Activated naive CD4-positive, alpha-beta T cell (primary cell): Measurements from ENCODE around the gene SRD5A3.

ENCODE experiments used
- DNase-seq, 4 experiments: peaks; one replicate each; lab custom pipeline; 2025; lab: John Stamatoyannopoulos, UW

The SRD5A3 gene

DNA sequence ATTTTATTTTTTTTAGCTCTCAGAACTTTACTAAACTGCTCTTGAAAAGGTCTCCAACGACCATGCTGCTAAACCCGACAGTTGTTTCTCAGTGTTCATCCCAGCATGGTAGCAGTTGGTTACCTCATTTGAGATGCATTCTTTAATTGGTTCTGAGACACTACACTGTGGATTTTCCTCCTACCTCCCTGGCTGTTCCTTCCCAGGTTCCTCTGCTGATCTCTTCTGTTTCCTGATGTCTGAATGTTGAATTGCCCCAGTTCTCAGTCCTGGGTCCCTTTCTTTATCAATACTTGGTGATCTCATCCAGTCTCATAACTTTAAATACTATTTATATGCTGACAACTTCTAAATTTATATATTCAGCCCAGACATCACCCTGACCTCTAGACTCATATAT, 30.7 kb downstream of the SRD5A3 start:
- DNase-seq: no peak

DNA sequence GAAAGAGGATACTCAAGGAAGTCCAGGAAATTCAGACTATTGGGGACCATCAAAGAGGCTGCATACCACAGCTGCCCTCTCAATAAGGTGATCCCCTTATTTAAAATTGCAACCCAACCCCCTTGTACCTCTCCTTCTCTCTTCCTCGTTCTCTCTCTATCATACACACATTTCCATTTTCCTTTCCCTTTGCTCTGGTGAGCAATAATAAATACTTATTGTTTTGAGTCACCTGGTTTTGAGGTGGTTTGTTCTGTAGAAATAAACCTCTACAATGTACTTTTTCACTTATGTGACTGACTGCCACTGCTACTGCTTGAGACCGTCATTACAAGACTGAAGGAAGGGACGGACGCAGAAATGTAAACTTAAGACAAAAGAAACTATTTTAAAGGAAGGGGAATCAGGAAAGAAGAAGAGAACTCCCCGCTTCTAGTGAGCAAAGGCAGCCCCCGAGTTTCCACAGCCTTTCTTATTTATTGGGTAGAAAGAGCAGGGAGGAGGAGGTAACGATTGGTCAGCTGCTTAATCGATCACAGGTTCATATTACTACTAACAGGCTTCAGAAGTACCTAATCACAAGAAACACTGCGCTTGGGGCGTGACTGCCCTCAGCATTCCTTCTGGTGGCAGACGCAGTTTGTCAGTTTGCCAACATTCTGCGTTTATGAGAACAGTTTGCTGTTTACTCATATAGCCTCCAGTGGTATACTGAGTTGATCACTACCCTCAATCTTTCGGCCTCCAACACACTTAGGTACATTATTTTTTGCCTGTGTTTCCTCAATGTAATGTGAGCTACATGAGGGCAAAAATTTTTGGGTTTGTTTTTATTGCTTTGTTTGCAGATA, 32.8 kb downstream of the SRD5A3 start:
- DNase-seq: no peak

DNA sequence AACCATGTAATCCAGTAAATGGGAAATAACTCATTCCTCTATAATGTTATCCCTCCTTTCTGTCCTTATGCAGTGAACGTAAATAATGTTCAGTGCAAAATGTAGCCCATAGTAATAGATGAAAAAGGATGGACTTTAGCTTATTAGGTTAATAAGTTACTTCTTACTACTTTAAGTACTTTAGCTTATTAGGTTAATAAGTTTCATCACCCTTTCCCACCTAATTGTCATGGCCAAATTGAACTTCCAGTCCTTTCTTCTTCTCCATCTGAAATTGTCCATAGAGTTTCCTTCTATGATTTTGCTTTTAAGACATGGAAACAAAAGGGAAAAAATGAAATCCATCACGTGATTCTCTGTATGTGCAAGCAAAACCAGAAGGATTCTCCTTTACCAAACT, 34.5 kb downstream of the SRD5A3 start:
- DNase-seq: no peak

DNA sequence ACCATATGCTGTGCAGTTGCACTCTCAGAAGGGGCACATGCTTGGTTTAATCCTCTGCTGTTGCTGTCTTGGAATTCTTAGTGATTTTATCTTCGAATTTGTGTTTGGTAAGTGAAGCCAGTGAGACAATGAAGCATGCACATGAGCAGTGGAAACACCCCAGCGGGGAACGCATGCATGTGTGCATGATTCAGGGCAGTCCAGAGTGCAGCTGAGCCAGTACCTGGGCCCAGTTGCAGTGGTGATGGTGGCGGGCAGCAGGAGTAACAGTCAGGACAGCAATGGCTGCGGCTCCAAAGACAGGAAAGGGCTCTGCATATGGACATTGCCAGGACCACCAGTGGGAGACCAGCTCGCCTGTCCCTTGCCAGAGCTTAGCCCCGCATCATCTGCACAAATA, 35.5 kb downstream of the SRD5A3 start:
- no peak for DNase-seq

DNA sequence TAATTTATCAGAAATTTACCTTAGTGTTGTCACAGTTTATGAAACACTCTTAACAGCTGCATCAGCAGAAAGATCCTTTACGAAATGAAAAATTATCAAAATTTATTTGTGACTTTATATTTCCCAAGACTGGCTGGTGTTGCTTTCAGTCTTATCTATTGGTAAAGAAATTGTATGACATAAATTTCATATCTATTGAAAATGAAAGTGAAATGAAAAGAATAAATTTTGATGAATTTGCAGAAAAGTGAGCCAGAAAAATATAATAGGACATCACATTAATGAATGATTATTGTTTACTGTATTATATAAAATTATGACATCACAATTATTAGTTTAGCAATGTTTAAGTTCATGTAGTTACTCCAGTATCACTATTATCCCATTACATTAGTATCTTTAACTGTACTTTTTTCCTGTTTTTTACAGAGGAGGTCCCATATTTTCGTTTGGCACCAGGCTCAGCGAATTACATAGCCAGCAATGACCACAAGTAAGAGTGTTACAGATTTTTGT, 36.5 kb downstream of the SRD5A3 start:
- no peak for DNase-seq

DNA sequence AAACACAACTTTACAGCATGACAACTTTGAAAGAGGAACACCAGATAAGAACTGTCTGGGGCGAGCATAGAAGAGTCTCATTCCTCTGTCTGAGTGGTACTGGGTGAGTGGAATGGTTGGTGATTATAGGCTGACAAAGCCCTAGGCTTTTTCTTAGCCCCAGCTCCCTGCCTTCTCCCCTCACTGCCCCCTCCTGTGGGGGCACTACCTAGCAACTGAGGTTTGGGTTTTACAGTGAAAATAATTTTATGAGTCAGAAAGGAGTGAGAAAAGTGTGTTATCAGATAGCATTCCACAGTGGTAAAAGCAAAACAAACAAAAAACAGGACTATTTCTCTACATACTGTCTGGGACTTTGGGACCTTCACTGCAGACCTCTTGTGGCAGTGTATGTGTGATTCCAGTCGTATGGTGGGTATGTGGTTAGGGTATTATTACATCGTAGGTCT, 39.2 kb downstream of the SRD5A3 start:
- no peak for DNase-seq

DNA sequence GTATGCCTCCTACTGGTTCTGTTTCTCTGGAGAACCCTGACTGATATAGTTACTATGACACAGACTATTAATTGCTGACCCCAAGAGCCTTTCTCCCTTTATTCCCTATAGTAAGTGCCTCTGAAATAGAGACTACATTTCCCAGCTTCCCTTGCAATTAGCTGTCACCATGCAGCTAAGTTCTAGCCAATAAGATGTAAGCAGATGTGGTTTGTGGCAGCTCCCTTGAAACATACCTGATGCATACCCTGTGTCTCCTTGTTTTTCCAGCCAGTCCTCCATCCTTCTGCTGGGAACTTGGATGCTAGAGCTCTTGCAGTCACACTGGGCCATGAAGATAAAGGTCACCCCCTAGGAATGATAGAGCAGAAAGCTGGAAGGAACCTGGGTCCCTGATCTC, 40.0 kb downstream of the SRD5A3 start:
- no peak for DNase-seq

DNA sequence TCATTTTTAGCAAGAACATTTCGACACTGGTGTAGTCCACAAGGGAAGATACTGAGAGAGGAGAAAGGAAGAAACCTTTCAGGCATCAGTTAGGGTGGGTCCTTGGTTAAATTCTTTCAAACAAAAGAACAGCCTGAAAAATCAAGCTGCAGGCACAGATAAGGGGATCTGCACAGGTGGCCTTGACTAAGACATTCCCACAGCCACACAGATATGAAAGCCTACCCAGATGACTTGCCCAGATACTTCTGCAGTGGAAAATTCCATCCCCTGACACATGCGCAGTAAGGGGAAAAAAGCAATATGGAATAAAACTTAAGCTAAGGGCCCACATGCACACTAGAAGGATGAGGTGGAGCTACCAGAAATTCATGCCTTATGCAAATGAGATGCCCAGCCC, 40.8 kb downstream of the SRD5A3 start:
- no peak for DNase-seq

DNA sequence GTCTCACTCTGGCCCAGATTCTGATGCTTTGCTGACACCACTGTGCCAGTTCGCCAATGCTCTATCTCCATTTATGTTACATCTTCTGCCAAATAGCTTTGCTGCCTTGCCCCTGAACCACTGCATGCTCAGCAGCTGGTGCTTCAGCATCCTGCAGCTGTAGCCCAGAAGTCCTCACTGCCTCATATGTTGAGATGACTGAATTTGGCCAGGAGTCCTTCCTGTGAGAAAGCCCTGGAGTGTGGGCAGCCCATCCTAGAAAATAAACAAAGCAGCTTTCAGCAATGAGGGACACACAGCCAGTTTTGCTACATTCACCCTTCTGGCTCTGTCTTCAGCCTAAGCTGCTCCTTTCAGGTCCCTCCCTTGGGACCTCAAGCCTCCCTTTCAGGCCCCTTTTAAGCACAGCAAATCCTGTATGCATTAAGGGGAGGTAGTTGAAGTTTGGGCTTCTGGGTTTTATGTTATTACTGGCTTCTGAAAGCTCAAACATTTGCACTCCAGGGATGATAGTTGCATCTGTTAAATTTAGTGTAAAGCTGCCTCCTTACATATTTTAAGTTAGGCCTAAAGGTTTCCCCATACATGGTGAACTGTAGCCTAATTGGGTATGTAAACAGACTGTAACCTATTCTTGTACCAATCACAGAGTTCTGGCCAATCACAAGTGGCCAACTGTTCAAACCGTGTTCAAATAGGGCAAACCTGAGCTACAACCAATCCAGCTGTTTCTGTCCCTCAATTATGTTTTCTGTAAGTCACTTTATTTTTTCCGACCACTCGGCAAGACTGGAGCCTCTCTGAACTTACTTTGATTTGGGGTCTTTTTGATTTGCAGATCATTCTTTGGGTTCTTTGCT, 47.6 kb downstream of the SRD5A3 start:
- DNase-seq: no peak

DNA sequence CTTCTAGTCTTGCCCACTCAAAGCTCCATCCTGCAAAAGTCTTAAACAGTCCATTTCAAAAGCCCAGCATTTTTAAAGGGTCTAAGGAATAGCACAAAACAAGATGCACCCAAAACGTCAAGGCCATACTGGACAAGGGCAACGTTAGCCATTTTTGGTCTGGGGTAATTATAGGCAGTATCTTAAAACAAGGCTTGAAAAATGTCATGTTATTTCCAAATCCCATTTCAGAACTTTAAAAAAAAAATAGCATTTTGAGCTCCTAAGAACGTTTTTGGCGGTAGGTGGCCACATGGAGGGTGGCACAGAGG, 49.1 kb downstream of the SRD5A3 start:
- no peak for DNase-seq

DNA sequence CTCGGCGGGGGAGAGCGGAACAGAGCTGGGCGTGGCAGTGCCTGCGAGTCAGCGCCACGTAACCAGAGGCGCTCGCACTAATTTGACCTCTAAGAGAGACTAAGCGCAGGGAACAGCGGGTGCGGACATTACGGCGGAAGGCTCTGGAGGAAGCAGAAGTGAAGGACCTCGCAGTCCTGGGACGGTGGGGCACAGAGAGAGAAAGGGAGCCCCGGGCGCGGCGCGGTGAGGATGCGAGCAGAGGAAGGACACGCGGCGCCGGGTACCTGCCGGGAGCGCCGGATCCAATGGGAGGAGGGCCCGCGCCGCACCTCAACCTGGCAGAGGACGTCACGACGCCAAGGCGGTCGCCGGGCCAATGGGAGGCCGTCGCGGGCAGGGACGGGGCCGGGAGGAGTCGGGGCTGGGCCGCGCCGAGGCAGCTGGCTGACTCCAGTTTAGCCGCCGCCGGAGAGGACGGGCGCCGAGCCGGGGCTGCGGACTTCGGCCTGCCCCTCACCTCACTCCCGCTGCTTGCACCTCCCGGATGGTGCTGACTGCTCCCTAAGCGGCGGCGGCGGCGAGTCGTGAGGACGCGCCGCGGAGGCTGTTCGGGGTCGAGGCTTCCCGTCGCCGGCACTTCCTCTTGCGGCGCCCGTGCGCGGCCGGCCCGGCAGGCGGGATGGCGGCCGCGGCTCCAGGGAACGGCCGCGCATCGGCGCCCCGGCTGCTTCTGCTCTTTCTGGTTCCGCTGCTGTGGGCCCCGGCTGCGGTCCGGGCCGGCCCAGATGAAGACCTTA, 49.7 kb downstream of the SRD5A3 start, which contains the start of gene TMEM165:
Gene TMEM165, plus strand, starts transcription at position 429 of the 779 bp plus-strand sequence. Its CDS starts 233 bp downstream, at position 662.
- peak; percentile 67 to 84 (median 71) for DNase-seq

DNA sequence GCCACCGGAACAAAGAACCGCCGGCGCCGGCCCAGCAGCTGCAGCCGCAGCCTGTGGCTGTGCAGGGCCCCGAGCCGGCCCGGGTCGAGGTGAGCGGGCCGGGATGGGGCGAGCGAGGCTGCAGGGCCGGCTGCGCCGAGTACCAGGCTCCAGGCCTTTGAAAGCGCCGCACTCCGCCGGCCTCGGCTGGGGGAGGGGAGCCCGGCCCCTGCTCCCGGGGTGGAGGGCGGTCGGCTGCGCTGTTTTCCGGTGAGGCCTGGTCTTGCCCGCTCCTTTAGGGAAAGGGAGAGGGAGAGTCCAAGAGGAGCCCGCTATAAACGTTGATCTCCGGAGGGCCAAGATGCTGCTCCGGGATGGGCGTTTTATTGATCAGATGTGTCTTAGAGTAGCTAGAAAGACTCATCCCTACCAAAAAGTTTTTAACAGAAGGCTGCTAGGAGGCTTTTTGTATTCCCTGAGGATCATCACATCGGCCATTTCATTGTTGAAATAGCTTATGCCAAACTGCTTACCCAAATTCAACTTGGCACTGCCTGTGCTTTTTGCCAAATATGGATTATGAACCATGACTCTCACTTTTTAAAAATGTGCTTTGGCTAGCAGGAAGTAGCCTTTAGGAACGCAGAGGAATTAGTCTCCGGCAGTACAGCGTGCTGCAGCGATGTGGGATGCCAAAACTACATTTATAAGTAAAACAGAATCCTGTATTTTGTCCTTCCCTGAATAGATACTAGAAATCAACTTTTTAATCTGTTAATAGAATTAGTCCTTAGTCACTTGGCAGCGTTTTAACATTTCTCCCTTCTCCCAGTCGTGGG, 50.5 kb downstream of the SRD5A3 start:
- peak in 3 of 4 experiments; percentile 2 to 18 (median 7) for DNase-seq

DNA sequence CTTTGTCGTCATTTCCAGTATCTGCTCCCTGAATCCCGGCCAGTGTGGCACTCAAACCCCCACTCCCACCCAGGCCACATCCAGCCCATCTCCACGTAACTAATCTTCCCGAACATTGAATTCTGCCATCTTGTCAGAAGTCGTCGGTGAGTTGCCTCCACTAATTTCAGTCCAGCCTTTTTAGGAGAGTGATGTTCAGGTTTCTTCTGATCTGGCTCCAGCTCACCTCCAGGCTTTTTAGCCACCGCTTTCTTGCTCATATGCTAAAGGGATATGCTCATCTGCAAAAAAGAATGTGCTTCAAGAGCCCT, 51.0 kb downstream of the SRD5A3 start:
- no peak for DNase-seq

DNA sequence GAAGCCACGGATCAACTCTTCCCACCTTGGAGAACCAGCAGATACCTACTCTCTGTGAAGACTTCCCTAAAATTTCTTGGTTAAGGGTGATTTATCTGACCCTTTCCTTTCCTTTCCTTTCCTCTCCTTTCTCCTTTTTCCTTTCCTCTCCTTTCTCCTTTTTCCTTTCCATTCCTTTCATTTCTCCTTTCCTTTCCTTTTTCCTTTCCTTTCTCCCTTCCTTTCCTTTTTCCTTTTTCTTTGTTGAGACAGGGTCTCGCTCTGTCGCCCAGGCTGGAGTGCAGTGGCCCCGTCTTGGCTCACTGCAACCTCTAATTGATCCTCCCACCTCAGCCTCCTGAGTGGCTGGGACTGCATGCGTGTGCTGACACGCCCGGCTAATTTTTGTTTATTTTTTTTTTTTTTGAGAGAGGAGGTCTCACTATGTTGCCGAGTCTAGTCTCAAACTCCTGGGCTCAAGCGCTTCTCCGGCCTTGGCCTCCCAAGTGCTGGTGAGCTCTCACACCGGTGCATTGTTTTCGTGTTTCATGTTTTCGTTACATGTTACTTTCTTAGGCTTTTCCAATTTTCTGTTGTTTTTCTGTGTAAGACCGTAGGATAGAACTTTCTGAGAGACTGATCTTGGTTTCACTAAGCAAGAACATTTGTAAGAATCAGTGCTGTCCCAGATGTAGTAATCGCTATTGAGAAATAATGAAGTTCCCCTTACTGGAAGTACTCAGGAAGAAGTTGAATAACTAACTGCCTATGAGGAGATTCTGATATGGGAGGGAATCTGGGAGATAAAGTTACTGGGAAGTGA, 51.7 kb downstream of the SRD5A3 start:
- DNase-seq: no peak

DNA sequence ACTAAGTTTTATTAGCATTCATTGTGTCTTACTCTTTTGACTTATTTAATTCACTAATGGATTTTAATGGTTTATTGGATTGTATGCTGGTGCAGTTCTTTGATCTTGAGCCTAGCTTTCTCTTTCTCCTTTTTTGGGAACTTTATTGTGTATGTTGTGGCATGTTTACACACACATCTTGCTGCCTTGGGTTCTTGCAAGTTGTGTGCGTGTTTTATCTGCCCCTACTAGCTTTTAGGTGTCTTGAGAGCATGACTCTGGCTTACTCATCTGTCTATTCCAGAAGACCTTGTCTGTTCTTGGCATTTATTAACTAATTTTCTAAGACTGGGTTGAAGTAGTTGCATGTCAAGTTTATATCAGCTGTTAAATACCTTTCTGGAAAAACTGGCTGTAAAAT, 52.4 kb downstream of the SRD5A3 start:
- no peak for DNase-seq

DNA sequence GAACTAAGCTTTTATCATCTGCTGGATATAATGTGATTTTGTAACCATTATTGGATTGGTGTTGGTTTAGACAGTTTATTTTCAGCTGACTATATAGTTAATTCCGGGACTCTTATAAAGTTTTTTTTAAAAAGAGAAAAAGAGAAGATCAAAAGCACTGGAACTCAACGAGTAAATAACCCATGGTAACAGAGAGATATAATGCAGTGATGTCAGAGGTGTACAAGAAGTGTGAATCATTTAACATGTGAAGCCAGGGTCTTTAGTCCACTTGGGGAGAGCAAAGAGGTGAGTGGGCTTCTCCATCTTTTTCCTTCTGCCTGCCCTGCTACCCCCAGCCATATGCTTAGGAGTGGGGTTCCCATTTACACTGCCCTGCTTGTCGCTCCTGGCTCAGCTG, 52.9 kb downstream of the SRD5A3 start:
- no peak for DNase-seq

DNA sequence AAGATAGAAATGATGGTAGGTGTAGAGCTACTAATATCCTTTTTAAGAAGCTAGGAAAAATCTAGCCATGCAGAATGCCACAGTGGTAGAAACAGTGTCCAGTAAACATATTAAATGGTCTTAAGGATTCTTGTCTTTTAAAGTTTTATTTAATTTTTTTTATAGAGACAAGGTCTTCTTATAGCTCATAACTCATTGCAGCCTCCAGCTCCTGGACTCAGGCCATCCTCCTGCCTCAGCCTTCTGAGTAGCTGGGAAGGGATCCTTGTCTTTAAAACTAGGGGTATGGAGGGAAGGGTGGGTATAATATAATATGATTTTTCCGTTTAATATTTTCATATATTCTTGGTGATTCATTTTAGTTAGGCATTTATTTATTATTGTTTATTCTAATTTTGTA, 53.5 kb downstream of the SRD5A3 start:
- DNase-seq: no peak

DNA sequence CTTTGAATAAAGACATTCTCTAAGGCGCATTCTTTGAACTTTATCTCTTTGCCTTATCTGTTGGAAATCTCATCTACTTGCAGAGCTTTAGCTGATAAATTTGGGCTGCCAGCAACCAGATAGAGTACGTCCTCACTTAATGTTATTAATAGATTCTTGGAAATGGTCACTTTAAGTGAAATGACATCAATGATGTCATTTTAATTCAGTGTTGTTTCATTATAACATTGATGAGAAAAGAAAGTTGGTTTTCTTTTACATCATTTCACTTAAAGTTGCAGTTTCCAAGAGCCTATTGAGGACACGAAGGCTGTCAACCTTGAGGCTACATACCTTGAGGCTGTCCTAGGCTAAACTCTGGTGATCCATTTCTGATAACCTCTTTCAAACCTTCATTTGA, 59.0 kb downstream of the SRD5A3 start:
- DNase-seq: no peak

DNA sequence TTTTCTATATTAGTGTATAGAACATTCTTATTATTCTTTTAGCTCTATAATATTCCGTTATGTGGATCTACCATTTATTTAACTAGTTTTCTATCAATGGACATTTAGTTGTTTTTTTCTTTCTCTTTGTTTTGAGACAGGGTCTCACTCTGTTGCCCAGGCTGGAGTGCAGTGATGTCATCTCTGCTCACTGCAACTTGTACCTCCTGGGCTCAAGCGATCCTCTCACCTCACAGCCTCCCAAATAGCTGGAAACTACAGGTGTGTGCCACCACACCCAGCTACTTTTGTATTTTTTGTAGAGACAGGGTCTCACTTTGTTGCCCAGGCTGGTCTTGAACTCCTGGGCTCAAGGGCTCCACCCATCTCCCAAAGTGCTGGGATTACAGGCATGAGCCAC, 60.5 kb downstream of the SRD5A3 start:
- DNase-seq: no peak

DNA sequence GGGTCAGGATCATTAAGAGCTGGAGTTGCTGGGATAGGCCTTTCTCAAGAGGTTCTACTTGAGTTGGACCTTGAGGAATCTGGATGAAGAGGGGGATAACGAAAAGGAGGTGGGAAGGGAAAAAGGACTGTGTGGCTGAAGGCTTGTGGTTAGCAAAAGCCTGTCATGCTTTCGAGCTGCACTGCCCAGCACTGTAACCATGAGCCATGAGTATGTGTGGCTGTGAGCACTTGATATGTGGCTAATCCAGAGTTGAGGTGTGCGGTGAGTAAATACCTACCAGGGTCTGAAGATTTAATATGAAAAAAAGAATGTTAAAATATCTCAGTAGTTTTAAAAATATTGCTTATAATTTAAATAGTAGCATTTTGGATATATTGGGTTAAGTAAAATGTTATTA, 61.1 kb downstream of the SRD5A3 start:
- DNase-seq: no peak

DNA sequence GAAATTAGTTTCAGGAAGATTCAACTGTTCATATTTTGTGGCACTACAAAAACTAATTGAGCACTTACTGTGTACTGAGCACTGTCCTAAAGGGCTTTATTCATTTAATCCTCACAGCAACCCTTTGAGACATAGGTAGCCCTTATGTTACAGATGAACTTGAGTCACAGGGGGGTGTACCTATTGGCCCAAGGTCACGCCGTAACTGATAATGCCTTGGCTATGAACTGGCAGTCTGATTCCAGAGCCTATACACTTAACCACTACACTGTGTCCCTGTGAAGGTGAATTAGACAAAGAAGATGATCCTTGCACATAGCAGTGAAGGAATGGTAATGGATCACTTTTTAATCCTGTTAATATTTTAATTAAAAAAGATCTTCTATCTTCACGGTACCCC, 61.7 kb downstream of the SRD5A3 start:
- DNase-seq: no peak
